Cortex of kidney (tissue), 1 donor: ENCODE data around the gene AGFG2.
"Not testable (repeated sequence)": the region's sequence is repeated elsewhere in the genome, so short reads cannot be mapped to it uniquely, and the experiment has no call there.

Experiments
- DNase-seq: peaks from one replicate; lab custom pipeline; 2025; lab: John Stamatoyannopoulos, UW

Gene AGFG2

DNA sequence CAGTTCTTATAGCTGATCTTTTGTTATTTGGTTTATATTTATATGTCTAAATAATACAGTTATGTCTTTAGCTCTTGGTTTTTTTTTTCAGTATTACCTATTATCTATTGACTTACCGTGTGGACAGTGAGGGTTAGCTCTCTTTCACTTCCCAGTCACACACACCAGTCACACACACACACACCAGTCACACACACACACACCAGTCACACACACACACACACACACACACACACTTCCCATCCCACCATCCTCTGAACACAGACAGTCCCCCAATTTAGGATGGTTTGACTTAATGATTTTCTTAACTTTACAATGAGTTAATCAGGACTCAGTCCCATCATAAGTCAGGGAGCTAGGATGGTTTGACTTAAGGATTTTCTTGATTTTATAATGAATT lies 18.9 kb upstream of the AGFG2 start:
- no peak for DNase-seq

DNA sequence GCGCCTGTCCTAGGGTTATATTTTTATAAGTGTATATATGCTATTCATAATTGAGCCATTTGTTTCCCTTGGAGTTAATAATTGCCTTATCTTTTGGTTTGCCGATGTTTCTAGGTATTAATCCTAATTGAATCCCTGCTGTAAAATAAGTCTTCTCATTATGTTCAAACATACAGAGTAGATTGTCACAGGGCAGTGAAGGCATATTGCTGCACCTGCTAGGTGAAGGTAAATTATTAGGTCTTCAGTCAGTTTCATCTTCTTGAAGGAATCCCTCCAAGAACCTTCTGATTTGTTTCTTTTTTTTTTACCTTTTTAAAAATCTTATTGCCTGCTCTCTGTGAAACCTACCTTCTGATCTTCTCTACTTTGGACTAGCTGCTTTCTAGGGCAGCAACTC lies 17.9 kb upstream of the AGFG2 start:
- no peak for DNase-seq

DNA sequence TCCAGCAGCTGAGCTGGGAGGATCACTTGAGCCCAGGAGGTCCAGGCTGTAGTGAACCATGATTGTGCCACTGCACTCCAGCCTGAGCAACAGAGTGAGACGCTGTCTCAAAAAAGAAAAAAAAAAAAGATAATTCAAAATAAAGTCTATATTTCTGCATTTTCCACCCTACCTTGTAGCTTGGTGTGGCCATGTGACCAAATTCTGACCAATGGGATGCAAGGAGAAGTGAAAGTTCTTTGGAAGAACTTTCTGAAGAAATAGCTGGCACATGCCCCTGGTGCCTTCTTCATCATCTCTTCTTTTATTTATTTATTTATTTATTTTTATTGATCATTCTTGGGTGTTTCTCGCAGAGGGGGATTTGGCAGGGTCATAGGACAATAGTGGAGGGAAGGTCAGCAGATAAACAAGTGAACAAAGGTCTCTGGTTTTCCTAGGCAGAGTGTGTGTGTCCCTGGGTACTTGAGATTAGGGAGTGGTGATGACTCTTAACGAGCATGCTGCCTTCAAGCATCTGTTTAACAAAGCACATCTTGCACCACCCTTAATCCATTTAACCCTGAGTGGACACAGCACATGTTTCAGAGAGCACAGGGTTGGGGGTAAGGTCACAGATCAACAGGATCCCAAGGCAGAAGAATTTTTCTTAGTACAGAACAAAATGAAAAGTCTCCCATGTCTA lies 17.0 kb upstream of the AGFG2 start:
- not testable (repeated sequence) for DNase-seq

DNA sequence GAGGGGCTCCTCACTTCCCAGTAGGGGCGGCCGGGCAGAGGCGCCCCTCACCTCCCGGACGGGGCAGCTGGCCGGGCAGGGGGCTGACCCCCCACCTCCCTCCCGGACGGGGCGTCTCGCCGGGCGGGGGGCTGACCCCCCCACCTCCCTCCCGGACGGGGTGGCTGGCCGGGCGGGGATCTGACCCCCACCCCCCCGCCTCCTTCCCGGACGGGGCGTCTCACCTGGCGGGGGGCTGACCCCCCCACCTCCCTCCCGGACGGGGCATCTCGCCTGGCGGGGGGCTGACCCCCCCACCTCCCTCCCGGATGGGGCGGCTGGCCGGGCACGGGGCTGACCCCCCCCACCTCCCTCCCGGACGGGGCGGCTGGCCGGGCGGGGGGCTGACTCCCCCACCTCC lies 15.8 kb upstream of the AGFG2 start:
- DNase-seq, result not testable (repeated sequence)

DNA sequence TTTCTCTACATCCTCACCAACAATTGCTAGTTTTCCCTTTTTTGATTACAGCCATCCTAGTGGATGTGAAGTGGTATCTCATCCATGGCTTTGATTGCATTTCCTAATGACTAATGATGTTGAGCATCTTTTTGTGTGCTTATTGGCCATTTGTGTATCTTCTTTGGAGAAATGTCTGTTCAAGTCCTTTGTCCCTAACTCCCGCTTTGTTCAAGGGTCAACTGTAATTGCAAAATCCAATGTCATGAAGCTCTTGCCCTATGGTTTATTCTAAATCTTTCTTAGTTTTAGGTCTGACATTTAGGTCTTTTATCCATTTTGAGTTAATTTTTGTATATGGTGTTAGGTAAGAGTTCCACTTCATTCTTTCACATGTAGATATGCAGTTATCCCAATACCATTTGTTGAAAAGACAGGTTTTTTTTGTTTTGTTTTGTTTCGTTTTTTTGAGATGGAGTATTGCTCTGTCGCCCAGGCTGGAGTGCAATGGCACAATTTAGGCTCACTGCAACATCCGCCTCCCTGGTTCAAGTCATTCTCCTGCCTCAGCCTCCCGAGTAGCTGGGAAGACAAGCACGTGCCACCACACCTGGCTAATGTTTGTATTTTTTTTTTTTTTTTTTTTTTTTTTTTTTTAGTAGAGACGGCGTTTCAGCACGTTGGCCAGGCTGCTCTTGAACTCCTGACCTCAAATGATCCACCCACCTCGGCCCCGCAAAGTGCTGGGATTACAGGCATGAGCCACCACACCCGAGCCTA lies 10.7 kb upstream of the AGFG2 start:
- DNase-seq, result not testable (repeated sequence)

DNA sequence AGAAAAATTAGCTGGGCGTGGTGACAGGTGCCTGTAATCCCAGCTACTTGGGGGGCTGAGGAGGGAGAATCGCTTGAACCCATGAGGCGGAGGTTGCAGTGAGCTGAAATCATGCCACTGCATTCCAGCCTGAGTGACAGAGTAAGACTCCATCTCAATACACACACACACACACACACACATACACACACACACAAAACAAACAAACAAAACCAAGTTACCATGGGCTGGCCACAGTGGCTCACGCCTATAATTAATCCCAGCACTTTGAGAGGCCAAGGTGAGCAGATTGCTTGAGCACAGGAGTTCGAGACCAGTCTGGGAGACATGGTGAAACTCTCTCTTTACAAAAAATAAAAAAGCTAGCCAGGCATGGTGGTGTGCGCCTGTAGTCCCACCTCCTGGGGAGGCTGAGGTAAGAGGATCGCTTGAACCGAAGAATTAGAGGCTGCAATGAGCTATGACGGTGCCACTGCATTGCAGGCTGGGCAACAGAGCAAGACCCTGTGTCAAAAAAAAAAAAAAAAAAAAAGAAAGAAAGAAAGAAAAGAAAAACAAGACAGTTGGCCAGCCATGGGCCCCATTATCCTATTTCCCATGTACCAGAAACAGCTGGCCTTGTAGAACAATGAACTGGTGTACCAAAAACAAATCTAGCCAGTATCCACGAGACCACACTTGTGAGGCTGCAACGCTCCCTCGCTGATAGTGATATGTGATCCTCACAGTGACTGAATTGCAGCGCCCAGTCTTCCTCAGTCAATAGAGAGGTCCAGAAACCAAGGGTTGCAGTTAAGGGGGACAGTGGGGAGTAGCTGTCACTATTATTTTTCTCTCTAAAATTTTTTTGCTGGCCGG lies 6.6 kb upstream of the AGFG2 start:
- DNase-seq, result no peak

DNA sequence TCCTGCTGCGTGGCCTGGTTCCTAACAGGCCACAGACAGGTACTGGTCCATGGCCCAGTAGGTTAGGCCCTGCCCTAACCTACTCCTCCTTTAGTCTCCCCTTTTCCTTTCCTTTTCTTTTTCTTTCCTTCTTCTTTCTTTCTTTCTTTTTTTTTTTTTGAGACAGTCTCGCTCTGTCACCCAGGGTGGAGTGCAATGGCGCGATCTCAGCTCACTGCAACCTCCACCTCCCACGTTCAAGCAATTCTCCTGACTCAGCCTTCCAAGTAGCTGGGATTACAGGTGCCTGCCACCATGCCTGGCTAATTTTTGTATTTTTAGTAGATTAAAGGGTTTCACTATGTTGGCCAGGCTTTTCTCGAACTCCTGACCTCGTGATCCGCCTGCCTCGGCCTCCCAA lies 3.0 kb upstream of the AGFG2 start:
- not testable (repeated sequence) for DNase-seq

DNA sequence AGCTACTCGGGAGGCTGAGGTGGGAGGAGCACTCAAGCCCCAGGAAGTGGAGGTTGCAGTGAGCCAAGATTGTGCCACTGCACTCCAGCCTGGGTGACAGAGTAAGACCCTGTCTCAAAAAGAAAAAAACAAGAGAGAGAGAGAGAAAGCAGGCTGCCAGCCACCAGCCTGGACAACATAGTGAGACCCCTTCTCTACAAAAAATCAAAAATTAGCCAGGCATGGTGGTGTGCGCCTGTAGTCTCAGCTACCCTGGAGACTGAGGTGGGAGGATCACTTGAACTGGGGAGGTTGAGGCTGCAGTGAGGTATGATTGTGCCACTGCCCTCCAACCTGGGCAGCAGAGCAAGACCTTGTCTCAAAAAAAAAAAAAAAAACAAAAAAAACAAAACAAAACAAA lies 2.3 kb upstream of the AGFG2 start:
- DNase-seq, result not testable (repeated sequence)

DNA sequence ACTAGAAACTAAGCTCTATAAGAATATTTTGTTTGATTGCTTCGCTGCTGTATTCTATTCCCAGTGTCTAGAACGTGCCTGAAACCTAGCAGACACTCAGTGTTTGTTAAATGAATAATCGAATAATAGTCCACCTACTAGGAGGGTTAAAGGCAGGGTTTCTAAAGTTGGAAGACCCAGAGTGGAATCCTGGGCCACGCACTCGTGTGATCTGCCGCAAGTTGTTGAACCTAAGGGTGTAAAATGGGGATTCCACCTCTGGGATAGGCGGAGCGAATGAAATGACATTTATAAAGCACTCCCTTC lies 702 bp upstream of the AGFG2 start:
- DNase-seq, result no peak

DNA sequence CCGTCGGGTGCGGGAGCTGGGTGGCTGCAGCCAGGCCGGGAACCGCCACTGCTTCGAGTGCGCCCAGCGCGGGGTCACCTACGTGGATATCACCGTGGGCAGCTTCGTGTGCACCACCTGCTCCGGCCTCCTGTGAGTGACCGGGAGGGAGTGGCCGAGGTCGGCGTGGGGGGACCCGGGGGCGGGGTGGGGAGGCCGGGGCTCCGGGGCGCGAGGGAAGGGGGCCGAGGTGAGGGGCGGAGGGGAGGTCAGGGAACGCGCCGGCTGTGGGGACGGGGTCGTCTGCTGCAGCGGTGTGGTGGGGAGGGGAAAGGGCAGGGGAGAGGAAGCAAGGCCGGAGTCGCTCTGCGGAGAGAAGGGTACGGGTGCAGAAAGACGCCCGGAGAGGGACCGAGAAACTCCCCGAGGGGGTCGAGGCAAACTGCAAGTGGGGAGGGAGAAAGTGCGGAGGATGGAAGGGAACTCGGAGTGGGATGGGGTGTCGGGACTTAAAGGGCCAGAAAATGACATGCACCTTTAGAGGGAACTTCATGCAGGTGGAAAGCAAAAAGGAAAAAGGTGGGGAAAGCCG lies 518 bp downstream of the AGFG2 start:
- no peak for DNase-seq

DNA sequence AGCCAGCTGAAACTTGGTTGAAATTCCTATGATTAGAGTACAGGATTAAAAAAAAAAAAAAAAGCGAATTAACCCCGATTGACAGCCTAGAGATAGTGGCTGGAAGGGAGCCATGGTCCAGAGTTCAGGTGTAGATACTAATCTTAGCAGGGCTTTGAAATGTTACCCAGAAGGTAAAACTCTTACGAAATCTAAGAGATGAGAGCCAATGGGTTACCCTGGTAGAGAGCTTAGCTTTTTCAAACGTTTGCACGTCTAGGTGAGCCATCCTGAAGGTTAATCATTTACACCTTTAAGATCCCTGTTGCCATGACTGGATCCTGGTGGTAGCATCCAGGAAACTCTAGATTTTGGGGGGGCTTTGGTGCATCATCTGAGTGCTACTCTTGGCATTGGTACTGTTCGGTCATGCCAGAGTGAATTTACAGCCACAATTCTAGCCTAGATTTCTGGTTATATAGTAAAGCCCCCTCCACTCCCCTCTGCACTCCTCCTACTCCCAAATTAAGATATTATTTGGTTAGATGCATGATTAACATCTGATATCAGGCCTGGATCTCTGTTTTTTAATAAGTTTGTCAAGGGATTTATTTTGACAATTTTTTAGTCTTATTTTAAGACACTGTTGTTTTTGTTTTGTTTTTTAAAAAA lies 1.2 kb downstream of the AGFG2 start:
- DNase-seq, result no peak

DNA sequence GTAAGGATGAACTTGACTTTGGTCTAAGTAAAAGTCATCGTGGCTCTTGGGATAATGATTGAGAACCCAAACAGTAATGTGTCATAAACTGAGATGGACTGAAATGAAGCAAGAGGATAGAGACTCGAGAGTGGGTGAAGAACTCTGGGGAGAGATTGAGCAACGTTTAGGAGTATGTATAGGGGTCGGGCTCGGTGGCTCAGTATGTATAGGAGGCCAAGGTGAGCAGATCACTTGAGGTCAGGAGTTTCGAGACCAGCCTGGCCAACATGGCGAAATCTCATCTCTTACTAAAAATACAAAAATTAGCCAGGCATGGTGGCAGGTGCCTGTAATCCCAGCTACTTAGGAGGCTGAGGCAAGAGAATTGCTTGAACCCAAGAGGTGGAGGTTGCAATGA lies 2.3 kb downstream of the AGFG2 start:
- not testable (repeated sequence) for DNase-seq

DNA sequence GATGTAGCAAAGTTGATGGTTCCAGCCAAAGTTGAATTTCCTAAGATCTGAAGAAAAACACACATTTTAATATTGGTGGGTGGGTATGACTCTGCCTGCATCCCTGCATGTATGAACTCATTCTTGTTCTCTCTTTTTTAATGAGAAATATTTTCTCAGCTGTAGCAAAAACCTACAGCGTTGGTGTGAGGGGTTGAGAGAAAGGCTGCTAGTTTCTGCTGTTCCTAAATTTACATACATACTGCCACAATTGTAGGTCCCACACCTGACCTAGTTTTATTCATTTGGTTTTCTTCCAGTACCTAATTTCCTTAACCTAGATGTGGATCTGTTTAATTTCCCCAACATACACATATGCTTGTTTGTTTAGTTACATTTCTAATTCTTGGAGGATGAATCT lies 4.6 kb downstream of the AGFG2 start:
- DNase-seq, result no peak

DNA sequence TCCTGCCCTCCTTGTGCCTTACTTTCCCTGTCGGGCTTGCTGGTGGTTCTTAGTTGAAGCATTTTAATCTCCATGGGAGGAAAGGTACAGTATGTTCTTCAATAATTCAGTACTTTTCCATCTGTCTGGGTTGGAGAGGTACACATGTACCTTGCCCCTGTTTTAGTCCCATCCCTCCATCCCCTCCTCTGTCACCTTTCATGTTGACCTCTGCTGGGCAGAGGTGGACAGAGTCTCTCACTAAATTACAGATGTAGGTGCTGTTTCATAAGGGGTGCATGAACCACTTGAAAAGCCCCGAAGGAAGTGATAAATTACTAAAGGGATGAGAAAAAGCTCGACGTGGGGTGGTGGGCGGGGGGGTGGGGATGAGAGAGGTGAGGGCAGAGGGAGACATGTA lies 5.4 kb downstream of the AGFG2 start:
- DNase-seq, result no peak

DNA sequence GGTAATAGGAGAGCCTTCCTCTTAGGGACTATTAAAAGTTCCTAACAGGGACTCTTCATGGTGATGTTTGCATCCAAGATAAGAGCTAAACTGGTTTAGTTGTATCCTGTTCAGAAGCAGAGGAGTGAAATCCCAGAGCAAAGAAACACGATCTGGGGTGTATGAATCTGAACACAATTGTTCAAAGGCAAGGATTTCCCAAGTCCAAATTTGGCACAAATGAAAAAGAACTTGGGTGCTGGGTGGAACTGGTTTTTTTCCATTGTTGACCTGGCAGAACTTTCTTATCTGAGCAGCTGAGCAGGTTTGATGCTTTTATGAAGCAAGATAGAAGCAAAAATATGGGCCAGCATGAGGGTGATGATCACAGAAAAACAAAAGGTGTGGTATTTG lies 6.0 kb downstream of the AGFG2 start:
- no peak for DNase-seq

DNA sequence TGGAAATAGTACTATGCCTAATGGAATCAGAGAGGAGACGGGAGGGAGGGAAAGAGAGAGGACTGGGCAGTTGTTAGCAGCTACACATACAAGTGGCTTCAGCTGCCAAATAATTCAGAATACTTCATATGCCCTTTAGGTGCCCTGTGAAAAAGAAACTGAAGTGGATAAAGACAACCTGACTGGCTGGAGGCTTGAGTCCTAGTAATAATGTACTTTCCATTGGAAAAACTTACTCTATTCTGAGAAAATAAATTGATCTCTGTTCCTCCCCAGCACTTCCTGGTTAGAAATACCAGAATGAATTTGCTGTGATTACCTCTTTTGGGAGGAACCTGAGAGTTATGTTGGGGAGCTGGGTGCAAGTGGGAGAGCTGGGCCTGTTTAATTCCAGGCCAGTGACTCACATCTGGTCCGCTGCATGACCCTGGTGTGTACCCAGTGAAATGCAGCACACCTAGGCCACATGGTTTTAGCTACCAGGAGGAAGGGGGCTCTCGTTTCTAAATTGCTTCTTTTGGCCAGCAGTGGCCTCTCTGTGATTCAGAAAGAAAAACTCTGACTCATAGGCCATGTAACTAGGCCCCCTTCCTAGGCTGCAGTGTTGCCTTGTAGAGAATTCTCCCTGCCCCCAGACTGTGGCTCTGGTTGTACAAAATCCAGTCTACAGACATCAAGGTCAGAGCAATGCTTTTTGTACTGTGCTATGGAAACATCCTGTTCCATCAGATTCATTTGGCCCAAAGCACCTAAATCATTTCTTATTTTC lies 6.5 kb downstream of the AGFG2 start:
- DNase-seq, result no peak

DNA sequence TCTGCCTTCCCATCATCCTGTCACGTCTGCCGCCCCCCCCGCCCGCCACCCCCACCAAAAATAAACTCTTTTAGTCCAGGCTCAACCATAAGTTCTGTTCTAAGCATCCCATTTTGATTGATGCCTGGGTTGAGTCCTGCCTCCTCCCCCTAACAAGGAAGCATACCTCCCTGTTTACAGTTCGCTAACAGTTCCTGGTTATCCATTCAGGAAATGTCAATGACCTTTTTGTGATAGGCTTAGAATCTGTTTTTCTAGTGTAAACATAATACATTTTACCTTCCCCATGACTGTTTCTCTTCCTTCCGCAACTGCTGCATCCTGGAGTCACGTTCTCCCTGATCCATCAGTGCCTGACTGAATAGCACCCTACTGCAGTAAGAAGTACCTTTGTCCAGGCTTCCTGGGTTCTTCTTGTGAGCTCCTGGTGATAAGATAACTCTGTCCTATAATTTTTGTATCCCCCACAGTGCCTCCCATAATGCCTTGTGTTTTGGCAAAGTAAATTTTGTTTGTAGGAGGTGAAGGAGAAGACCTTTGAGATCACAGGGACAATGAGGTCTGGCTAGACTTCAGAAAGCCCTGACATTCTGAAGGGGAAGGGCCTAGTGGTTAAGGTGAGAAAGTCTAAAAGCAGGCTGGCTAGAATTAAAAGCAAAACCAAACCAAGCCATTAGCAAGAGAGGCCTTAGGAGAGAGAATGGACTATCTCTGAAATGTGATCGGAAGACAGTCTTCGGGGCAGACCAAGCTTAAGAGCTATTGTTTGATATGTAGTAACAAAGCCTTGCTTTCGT lies 7.3 kb downstream of the AGFG2 start:
- no peak for DNase-seq

DNA sequence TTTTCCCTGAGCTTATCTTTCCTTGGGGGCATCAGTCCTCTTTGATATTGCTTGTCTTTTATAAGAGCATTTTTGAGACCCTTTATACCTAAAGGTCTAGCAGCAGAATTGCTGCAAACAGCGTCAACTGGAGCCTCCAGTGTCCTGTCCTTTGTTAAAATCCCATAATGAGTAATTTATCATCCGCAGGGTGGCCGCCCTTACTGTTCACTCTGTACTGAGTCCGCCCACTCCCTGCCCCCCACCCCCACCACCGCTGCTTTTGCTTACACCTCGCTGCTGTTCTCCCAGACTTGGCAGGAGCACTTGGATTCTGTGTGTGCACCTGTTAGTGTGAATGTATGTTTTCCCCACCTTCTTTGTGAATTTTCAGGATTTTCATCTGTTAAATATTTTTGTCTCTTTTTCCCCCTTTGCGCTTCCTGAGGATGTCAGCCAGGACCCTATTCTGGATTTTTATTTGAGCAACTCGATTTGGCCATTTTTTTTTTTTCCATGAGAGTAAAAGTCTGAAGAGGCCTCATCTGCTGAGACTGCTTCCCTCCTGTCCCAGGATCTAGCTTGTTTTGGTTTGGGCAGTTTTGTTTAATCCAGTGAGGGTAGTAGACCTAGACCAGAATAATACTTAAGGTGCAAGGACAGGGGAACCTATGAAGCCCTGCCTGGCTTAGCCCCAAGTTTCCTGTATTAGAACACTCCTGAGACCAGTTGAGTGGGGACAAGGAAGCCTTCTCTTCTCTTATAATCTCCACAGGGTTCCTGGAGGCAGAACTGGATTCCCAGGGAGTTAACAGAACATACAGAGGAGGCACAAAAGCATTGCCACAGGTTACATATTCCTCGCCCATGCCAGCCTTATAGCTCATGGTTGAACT lies 8.2 kb downstream of the AGFG2 start:
- no peak for DNase-seq

DNA sequence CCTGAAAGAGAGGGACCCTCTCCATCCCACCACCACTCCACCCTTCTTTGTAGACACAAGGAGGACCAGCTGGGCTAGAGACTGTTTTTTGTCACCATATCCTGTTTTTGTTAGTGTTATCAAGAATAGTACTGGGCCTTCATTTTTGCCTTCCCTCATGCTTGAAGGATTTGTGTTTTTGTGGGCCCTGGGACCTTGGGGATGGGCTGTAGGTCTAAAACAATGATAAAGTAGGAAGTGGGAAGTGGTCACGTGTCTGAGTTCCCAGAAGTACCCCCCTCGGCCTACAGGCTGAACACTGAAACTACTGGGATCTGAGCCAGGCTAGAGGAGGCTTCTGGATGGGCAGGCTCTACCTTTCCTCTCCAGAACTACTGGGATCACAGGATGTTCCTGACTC lies 8.9 kb downstream of the AGFG2 start:
- no peak for DNase-seq

DNA sequence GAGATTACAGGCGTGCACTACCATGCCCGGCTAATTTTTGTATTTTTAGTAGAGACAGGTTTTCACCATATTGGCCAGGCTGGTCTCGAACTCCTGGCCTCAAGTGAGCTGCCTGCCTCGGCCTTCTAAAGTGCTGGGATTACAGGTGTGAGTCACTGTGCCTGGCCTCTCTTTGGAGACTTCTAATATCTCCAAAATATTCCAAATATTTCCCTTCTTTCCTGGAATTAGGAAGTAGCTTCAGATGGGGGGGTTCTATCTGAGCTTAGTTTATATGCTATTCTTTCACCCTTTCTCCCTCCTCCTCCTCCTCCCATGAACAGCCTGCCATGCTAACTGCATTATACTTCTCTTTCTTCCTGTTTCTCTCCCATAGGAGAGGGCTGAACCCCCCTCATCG lies 9.4 kb downstream of the AGFG2 start:
- DNase-seq, result not testable (repeated sequence)
